GM21786 (cell line): Measurements from ENCODE around the gene GSTA2.
"Not testable (repeated sequence)": the region's sequence is repeated elsewhere in the genome, so short reads cannot be mapped to it uniquely, and the experiment has no call there.

Experiments used
- ATAC-seq: cut with Tn5 transposase; IDR thresholded peaks from one replicate; pipeline ENCODE4 v1.9.1; 2021; ENCODE audit not compliant: unreplicated experiment

Gene GSTA2

GRCh38 chr6:52760105-52760765 lies 3.0 kb downstream of the GSTA2 start:
- no peak for ATAC-seq

- no peak for ATAC-seq
Observed at GRCh38 chr6:52759085-52759484, 4.2 kb downstream of the GSTA2 start.

GRCh38 chr6:52757651-52758338 lies 5.5 kb downstream of the GSTA2 start:
- ATAC-seq, result not testable (repeated sequence)

GRCh38 chr6:52754443-52754842 lies 8.8 kb downstream of the GSTA2 start:
- ATAC-seq, result no peak

- not testable (repeated sequence) for ATAC-seq
Observed at GRCh38 chr6:52753137-52753536, 10.1 kb downstream of the GSTA2 start.

GRCh38 chr6:52752310-52752709 lies 11.0 kb downstream of the GSTA2 start:
- ATAC-seq, result no peak

GRCh38 chr6:52749556-52750152 lies 13.6 kb downstream of the GSTA2 start:
- ATAC-seq, result no peak

GRCh38 chr6:52747301-52747700 lies 16.0 kb downstream of the GSTA2 start:
- ATAC-seq, result not testable (repeated sequence)

- ATAC-seq, result no peak
Observed at GRCh38 chr6:52746213-52746612, 17.1 kb downstream of the GSTA2 start.

- ATAC-seq, result no peak
Observed at GRCh38 chr6:52745764-52746201, 17.5 kb downstream of the GSTA2 start.

- no peak for ATAC-seq
Observed at GRCh38 chr6:52741872-52742271, 21.4 kb downstream of the GSTA2 start.

- ATAC-seq, result no peak
Observed at GRCh38 chr6:52739627-52740026, 23.6 kb downstream of the GSTA2 start.

- no peak for ATAC-seq
Observed at GRCh38 chr6:52739134-52739533, 24.1 kb downstream of the GSTA2 start.

- ATAC-seq, result no peak
Observed at GRCh38 chr6:52736145-52736544, 27.1 kb downstream of the GSTA2 start.

- ATAC-seq, result no peak
Observed at GRCh38 chr6:52735071-52735470, 28.2 kb downstream of the GSTA2 start.

- ATAC-seq, result no peak
Observed at GRCh38 chr6:52734072-52734471, 29.2 kb downstream of the GSTA2 start.

GRCh38 chr6:52733172-52733571 lies 30.1 kb downstream of the GSTA2 start:
- ATAC-seq, result no peak

- no peak for ATAC-seq
Observed at GRCh38 chr6:52731719-52732118, 31.6 kb downstream of the GSTA2 start.

GRCh38 chr6:52729576-52729975 lies 33.7 kb downstream of the GSTA2 start:
- ATAC-seq, result no peak

- no peak for ATAC-seq
Observed at GRCh38 chr6:52728394-52728793, 34.9 kb downstream of the GSTA2 start.

GRCh38 chr6:52727908-52728307 lies 35.4 kb downstream of the GSTA2 start:
- no peak for ATAC-seq
